ENCODE data around the gene ENTPD1.

ENTPD1 gene

DNA sequence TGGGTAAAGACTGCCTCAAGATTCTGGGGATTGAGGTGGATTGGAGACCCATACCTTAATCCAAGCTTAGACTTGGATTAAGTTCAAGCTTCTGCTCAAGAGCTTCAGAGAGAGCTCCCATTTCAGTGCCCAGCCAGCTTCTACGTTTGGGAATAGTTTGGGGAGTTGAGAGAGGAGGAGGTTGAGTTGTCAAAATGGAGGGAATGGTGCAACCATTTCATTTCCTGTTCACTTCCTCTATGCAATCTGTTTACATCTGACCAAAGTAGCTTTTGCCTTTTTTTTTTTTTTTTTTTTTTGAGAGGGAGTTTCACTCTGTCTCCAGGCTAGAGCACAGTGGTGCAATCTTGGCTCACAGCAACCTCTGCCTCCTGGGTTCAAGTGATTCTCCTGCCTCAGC, 65.8 kb downstream of the ENTPD1 start:
- no peak for DNase-seq (ENCODE audit: extremely low read depth in 1 of 2, low read depth in 1 of 2)

- DNase-seq (ENCODE audit: extremely low read depth in 1 of 2, low read depth in 1 of 2) = no peak
Measured at GRCh38 chr10:95830044-95830443, 74.1 kb downstream of the ENTPD1 start.

DNA sequence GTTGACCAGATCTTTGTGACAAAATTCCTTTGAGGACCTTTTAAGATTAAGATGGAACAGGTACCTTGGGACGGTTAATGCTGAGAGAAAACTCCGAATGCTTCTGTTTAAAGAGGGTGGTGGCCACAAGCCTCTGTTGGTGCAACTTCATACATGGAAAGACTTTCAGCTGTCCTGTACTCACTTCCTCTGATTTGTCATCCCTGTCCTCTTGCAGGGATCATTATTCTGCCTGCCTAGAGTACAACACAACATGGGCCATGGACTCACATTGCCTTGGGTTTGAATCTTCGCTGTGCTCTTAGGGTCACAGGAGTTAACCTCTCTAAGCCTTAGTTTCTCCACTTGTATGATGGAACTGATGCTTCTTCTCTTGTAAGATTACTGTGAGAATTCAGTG, 75.1 kb downstream of the ENTPD1 start:
- no peak for DNase-seq (ENCODE audit: extremely low read depth in 1 of 2, low read depth in 1 of 2)

DNA sequence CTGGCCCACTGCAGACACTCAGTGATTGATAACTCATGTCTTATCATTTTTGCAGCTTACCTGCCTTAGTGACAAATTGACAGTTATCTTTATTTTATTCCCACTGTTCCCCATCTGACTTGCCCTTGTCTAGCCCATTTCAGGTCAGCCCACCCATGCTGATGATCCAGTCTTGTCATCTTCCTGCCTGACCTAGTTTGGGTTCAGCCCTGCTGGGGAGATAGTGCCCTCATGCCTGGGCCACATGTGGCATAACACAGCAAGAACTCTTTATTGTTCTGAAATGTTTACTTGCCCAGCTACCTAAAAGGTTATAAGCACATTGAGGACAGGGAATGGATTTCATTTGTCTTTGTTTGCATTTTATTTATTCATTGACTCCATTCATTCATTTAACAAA, 75.6 kb downstream of the ENTPD1 start:
- no peak for DNase-seq (ENCODE audit: extremely low read depth in 1 of 2, low read depth in 1 of 2)

DNA sequence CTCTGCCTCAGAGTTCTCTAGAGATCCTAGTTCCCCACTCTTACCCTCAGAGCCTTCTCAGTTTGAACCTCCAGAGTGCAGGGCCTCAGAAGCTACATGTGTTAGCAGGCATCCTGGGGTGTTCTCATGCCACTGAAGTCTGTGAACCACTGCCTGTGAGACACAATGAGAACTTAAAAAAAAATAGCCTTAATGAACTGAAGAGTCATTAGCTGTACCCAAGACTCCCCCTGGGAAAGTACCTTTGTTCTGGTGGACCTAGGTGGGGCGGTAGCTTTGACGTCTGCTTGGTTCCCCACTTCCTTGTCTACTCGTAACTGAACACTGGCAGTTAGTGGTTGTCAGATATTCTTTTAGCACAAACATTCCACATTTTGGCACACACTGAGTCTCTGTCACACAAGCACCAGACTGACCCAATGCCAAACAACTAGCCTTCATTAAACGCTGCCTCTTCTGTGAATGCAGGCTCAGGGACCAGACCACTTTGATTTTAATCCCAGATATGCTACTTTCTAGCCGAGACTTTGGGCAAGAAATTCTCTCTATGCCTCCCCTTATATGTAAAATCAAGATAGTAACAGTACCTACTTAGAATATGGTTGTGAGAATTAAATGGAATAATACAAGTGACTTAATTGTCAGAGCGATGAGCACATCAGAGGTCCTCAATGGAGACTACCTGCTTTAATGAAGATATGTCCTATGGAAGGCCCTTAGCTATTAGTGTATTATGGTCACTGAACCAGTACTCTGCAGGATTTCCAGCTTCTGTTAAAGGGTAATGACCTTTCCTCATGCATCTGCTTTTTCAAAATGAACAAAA, 76.5 kb downstream of the ENTPD1 start:
- DNase-seq (ENCODE audit: extremely low read depth in 1 of 2, low read depth in 1 of 2) = no peak

- no peak for DNase-seq (ENCODE audit: extremely low read depth in 1 of 2, low read depth in 1 of 2)
Measured at GRCh38 chr10:95833042-95833610, 77.2 kb downstream of the ENTPD1 start.

DNA sequence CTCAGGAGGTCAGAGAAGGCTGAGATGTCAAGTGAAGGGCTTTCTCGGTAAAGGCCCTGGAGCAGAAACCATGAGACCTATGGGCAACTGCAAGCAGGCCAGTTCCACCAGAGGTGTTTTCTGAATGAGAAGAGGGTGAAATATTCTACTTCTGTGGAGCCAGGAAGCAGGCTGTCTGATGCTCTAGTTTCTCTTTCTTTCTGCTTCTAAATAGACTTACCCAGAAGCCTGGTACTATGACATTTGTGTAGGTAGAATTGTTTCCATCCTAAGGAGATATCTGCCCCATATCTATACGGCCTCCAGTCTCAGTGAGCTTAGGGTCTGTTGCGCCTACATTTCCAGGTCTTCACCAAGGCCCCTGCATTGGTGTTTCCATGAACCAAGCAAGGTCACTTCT, 78.4 kb downstream of the ENTPD1 start:
- DNase-seq (ENCODE audit: extremely low read depth in 1 of 2, low read depth in 1 of 2) = no peak

GRCh38 chr10:95835149-95835860, 79.3 kb downstream of the ENTPD1 start:
- DNase-seq (ENCODE audit: extremely low read depth in 1 of 2, low read depth in 1 of 2) = no peak

GRCh38 chr10:95835911-95836310, 79.9 kb downstream of the ENTPD1 start:
- no peak for DNase-seq (ENCODE audit: extremely low read depth in 1 of 2, low read depth in 1 of 2)

DNA sequence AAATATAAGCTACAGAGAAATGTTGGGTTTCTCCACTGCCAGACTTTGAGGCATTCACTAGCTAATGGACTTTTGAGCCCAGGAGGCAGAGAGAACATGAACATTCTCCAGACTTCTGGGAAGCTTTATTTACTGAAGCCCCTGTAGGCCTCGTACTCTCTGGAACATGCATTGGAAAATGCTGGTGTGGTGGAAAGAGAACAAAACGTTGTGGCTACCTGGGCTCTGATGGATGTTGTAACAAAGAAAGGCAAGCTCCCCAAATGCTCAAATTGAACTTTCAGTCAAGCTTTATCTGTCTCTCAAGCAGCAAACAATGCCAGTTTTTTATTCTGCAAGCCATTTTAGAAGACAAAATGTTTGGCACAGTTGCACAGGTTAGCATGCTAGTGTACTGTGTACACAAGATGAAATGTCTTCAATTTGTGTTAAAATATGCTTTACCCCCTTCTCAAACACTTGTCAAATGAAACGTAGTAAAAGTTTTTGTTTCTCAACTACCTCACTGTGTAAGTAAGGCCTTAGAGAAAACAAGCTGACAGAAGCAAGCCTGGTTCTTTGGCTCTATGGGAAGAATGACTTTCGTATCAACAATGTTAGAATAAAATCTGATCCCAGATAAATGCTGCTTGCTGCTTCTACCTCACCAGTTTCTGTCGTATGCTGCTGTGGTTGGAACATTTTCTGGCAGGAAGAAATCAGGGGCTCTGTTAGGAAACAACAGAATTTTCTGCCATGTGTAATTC, 80.8 kb downstream of the ENTPD1 start:
- DNase-seq (ENCODE audit: extremely low read depth in 1 of 2, low read depth in 1 of 2) = no peak

GRCh38 chr10:95837356-95837776, 81.4 kb downstream of the ENTPD1 start:
- no peak for DNase-seq (ENCODE audit: extremely low read depth in 1 of 2, low read depth in 1 of 2)

DNA sequence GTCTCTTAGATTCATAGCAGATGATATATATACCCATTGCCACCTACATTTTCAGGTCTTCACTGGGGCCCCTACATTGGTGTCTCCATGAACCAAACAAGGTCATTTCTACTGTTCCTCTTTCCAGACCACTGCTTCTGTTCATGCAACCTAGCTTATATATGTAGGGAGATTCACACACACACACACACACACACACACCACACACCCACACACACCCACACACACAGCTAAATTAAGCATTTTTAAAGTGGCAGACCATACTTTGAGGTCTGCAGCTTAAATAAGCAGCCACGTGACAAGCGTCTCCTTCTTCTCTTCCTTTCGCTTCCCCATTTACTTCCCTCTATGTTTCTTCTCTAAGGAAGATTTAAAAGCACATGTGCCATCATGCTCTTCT, 81.8 kb downstream of the ENTPD1 start:
- no peak for DNase-seq (ENCODE audit: extremely low read depth in 1 of 2, low read depth in 1 of 2)

DNA sequence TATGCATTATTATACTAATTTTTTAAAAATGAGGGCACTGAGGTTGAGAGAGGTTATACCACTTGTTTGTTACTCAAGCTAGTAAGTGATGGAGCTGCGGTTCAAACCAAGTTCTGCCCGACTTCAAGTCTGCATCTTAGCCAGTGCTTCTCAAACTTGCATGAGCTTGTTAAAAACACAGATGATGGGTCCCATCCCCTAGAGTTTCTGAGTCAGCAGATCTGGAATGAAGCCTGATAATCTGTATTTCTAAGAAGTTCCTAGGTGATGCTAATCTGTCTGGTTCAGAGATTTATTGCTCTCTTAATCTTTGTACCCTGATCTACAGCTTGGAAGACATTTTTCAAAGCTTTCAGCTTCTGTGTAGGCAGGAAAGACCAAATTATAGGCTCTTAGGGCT, 84.2 kb downstream of the ENTPD1 start:
- DNase-seq (ENCODE audit: extremely low read depth in 1 of 2, low read depth in 1 of 2) = no peak

DNA sequence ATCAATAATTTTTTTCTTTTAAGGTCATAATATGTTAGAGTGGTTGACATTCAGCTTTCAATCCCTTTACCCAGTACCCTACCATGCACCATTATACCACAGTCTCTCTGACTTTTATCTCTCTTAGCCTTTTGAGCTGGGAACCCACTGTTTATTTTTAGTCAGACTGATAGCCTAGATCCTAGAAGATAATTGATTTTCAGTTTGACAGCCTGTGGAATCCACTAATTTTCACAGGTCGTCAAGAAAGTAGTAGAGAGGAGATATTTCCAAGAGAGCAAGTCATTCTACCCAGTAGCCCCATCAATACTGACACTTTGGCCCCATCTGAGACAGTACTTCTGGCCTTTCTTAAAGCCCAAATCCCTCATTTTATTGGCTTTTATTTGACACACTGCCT, 84.7 kb downstream of the ENTPD1 start:
- DNase-seq (ENCODE audit: extremely low read depth in 1 of 2, low read depth in 1 of 2) = no peak

DNA sequence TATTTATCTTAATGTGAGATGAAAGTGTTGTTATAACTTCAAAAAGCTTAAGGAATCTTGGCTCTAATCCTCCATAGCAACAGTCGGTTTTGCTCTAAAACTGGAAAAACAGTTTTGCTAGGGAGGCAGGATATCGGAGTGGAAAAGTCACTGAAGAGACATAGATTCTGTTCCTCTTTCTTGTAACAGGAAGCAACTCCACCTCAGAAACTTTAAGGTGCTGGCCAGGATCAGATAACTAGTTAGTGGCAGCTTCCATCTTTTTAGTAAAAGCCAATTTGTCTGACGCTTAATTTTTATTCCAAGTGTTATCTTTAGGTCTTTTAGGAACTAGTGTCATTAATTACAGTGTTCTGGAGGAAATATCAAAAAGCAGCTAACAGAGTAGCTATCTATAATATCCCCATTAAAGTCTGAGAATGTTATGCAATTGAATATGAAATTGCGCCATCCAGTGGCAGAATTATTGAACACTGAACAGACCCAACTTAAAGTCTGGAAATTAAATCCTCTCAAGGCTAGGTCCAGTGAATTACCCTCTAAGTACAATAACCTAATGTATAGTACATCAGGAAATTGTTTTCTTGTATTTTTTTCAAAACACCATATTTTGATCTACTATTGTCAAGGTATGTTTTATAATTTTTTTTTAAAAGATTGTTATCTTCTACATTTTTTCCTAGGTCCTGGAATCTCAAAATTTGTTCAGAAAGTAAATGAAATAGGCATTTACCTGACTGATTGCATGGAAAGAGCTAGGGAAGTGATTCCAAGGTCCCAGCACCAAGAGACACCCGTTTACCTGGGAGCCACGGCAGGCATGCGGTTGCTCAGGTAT, 85.9 kb downstream of the ENTPD1 start:
- DNase-seq (ENCODE audit: extremely low read depth in 1 of 2, low read depth in 1 of 2) = no peak

- no peak for DNase-seq (ENCODE audit: extremely low read depth in 1 of 2, low read depth in 1 of 2)
Measured at GRCh38 chr10:95845411-95845810, 89.4 kb downstream of the ENTPD1 start.

DNA sequence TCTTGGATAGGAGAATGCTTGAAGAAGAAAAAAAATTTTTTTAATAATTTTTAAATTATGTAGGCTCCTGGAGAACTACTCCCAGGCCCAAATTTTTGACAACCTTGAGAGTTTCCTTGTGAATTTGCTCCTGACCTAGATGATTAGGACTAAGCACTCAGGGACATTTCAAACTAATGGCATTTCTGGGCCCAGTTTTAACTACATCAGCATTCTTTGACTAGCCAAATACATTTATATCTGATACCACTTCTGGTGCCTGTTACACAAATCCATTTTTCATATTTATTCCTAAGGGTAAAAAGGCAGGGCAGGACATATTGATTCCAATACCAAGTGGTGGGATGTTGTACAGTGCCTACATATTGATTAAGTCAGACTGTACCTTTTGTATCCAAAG, 91.0 kb downstream of the ENTPD1 start:
- no peak for DNase-seq (ENCODE audit: extremely low read depth in 1 of 2, low read depth in 1 of 2)

DNA sequence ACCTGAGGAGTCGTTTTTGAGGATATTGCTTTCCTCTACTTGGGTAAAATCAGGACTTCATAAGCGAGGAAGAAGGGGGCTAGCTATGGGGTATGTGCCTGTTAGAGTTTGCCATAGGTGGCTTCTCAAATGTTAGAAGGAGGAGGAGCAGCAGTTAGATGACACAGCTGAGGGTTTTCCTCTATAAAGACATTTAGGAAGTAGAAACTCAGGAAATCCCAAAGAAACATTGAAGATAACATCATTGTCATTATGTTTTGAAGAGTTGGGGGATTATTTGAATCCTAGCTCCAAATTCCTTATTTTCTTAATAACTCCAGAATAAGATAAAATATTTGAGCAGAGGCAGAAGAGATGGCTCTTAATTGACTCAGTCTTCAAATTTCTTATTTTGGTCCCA, 92.9 kb downstream of the ENTPD1 start:
- no peak for DNase-seq (ENCODE audit: extremely low read depth in 1 of 2, low read depth in 1 of 2)

DNA sequence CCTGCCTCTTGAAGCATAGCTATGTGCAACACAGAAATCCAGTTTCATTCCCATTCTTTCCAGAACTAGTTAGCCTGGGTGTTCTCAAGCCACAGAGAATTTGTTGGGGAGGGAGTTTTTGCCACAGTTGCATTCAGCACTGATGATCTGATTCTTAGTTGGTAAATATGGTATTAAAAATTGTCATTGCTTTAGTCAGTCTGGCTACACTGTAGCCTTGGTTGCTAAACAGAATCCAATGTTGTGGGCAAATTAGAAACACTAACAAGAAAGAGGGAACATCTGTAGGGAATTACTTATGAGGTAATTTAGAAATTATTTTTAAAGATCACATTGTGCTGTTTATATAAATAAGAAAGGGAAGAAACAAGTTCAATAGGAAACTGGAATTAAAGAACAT, 94.8 kb downstream of the ENTPD1 start:
- no peak for DNase-seq (ENCODE audit: extremely low read depth in 1 of 2, low read depth in 1 of 2)

GRCh38 chr10:95860166-95860940, 104.4 kb downstream of the ENTPD1 start:
- no peak for DNase-seq (ENCODE audit: extremely low read depth in 1 of 2, low read depth in 1 of 2)

Data from activated CD8-positive, alpha-beta memory T cell treated with anti-CD3 and anti-CD28 coated beads for 1 hour (primary cell).